ENCODE data around the gene RFTN2.

- TF ChIP-seq CTCF (IDR thresholded peaks at IDR 0.05) (no peak), EP300 (IDR thresholded peaks at IDR 0.05) (no peak), POLR2A (IDR thresholded peaks at IDR 0.05) (no peak)
These were observed 42.5 kb upstream of the RFTN2 start for GRCh38 chr2:197717863-197718262.
